OCI-LY1 (cell line): ENCODE data around the gene KRT16.

ENCODE experiments used
- H2AFZ ChIP-seq: fragments of 200-600 bp; sonication (generic), shearing (Covaris generic); 2 replicates; pipeline ENCODE4 v1.6.0; 2014; ENCODE audit warnings: antibody characterized with exemption, mild to moderate bottlenecking, low read length
- H3F3A ChIP-seq: fragments of 200-600 bp; sonication (generic), shearing (Covaris generic); 2 replicates; pipeline ENCODE4 v1.6.0; 2014; ENCODE audit warnings: mild to moderate bottlenecking, antibody characterized with exemption, low read length, moderate library complexity; ENCODE audit not compliant: insufficient read depth
- H3K27ac ChIP-seq: fragments of 200-600 bp; sonication (generic); 2 replicates; pipeline ENCODE4 v1.5.1; 2014; ENCODE audit warnings: low read length, mixed run types, mild to moderate bottlenecking, low read depth; ENCODE audit not compliant: poor library complexity, severe bottlenecking
- H3K27me3 ChIP-seq: fragments of 200-600 bp; sonication (generic); 2 replicates; pipeline ENCODE4 v1.6.0; 2014; ENCODE audit warnings: antibody characterized with exemption, mild to moderate bottlenecking, low read length, moderate library complexity; ENCODE audit not compliant: insufficient read depth
- H3K36me3 ChIP-seq: fragments of 200-600 bp; sonication (generic); 2 replicates; pipeline ENCODE4 v1.6.1; 2014; ENCODE audit warnings: mild to moderate bottlenecking, antibody characterized with exemption, low read length, moderate library complexity, mixed read lengths; ENCODE audit not compliant: insufficient read depth
- H3K4me1 ChIP-seq: fragments of 200-600 bp; sonication (generic); 2 replicates; pipeline ENCODE4 v1.5.1; 2014; ENCODE audit warnings: mild to moderate bottlenecking, low read length, moderate library complexity; ENCODE audit not compliant: insufficient read depth, severe bottlenecking
- H3K4me2 ChIP-seq: fragments of 200-600 bp; sonication (generic), shearing (Covaris generic); 2 replicates; pipeline ENCODE4 v1.6.1; 2014; ENCODE audit warnings: low read length
- H3K4me3 ChIP-seq: fragments of 200-600 bp; sonication (generic); 2 replicates; pipeline ENCODE4 v1.5.1; 2014; ENCODE audit warnings: low read length, low read depth, mild to moderate bottlenecking, mixed read lengths; ENCODE audit not compliant: poor library complexity, severe bottlenecking
- H3K79me2 ChIP-seq: fragments of 200-600 bp; shearing (Covaris generic); 2 replicates; pipeline ENCODE4 v1.6.1; 2016; ENCODE audit warnings: mixed run types, low read length, mixed read lengths; ENCODE audit not compliant: insufficient read depth
- H3K9ac ChIP-seq: fragments of 200-600 bp; sonication (generic), shearing (Covaris generic); 2 replicates; pipeline ENCODE4 v1.6.1; 2014; ENCODE audit warnings: mild to moderate bottlenecking, low read length, mixed read lengths
- H3K9me2 ChIP-seq: fragments of 200-600 bp; sonication (generic), shearing (Covaris generic); 2 replicates; pipeline ENCODE4 v1.6.1; 2014; ENCODE audit warnings: low read depth, mild to moderate bottlenecking, low read length, mixed read lengths
- H3K9me3 ChIP-seq: fragments of 200-600 bp; shearing (Covaris generic); 2 replicates; pipeline ENCODE4 v1.6.1; 2014; ENCODE audit warnings: low read length, mixed read lengths
- H4K20me1 ChIP-seq: fragments of 200-600 bp; sonication (generic), shearing (Covaris generic); 2 replicates; pipeline ENCODE4 v1.6.0; 2016; ENCODE audit warnings: mild to moderate bottlenecking, low read length; ENCODE audit not compliant: insufficient read depth
- EZH2 ChIP-seq: fragments of 200-600 bp; sonication (generic), shearing (Covaris generic); IDR thresholded peaks from 2 replicates; pipeline ENCODE4 v1.8.0; 2017; ENCODE audit warnings: borderline replicate concordance, mixed run types, mild to moderate bottlenecking, antibody characterized with exemption, low read length, moderate library complexity, mixed read lengths
- TF ChIP-seq, protein P1 (sequence below): fragments of 200-600 bp; sonication (generic), shearing (Covaris generic); IDR thresholded peaks from 2 replicates; pipeline ENCODE4 v1.5.1; 2017; ENCODE audit warnings: mild to moderate bottlenecking, antibody characterized with exemption, low read length, moderate library complexity, mixed read lengths

KRT16 gene

DNA sequence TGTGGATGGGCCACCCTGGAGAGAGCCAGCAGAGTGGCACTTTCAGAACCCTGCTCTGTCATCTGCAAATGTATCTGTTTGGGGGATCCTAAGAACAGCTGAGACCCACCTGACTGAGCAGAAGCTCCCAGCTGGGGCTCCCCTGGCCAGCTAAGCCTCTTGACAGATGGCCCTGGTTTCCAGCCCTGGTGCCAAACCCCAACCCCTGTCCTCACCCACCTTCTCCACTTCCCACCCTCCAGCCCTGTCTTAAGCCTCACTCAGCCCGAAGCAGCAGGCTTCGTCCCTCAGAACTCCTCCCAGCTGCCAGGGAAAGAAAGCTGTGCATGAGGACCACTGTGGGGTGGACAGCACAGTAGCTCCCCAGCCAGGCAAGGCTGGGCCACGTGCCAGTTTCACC is 37.2 kb downstream of the KRT16 start:
- Histone ChIP-seq H4K20me1 (no peaks in the 10 kb centered on the region), H3K27me3 (no peaks in the 10 kb centered on the region; the same call in 1 of the 2 replicates), H3K9me2 (no peaks in the 10 kb centered on the region), H3K9ac (no peak overlapping the region), H3K4me1 (peaks cover 4% of the 10 kb centered on the region), H3K27ac (no peak overlapping the region), H3K36me3 (no peaks in the 10 kb centered on the region), H3F3A (no peaks in the 10 kb centered on the region), H3K4me3 (no peak overlapping the region), H3K79me2 (no peaks in the 10 kb centered on the region), H3K4me2 (no peak overlapping the region), H2AFZ (no peak overlapping the region), H3K9me3 (no peaks in the 10 kb centered on the region)
- TF ChIP-seq EZH2 = no peak
- TF ChIP-seq, protein P1, sequence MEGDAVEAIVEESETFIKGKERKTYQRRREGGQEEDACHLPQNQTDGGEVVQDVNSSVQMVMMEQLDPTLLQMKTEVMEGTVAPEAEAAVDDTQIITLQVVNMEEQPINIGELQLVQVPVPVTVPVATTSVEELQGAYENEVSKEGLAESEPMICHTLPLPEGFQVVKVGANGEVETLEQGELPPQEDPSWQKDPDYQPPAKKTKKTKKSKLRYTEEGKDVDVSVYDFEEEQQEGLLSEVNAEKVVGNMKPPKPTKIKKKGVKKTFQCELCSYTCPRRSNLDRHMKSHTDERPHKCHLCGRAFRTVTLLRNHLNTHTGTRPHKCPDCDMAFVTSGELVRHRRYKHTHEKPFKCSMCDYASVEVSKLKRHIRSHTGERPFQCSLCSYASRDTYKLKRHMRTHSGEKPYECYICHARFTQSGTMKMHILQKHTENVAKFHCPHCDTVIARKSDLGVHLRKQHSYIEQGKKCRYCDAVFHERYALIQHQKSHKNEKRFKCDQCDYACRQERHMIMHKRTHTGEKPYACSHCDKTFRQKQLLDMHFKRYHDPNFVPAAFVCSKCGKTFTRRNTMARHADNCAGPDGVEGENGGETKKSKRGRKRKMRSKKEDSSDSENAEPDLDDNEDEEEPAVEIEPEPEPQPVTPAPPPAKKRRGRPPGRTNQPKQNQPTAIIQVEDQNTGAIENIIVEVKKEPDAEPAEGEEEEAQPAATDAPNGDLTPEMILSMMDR = no peak

DNA sequence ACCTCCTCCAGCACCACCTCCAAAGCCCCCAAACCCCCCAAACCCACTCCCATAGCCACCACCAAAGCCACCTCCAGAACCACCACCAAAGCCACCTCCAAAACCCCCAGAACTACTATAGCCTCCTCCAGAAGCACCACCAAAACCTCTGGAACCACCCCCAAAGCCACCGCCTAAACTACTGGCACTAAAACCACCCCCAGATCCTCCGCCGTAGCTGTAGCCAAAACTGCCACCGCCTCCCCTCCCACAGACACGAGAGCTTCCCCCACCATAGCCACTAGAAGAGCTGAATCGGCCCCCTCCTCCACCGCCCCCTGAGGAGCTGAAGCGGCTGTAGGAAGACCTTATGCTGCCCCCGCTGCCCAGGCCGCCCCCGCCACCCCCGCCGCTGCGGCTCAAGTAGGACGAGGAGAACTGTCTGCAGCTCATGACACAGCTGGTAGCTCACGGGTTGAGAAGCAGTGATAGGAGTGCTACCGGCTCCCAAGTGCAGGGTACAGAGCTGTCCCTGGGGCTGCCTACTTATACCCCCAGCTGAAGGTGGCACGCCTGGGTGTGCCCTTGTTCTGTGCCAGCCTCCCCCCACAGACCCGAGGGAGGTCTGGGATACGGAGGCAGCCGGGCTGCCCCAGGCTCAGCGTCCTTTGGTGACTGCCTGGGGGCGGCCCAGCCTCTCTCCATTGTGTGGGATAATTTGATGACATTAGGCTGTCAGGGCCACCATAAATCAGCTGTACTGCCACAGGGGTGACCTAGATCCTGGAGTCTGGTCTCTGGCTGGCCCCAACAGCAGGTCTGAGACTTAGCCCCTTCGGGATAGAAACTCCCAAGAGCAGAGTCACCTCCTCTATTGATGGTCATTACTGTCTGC is 40.8 kb downstream of the KRT16 start, which contains the start of gene KRT9:
Gene KRT9 (minus strand): TSS at position 499 of the 874 bp plus-strand sequence. CDS start 67 bp downstream, at position 432.
- TF ChIP-seq EZH2 = no peak
- TF ChIP-seq, protein P1 = no peak
- Histone ChIP-seq H3K4me1 (no peaks in the 10 kb centered on the region), H3F3A (no peaks in the 10 kb centered on the region), H3K9me2 (no peaks in the 10 kb centered on the region), H3K27me3 (no peaks in the 10 kb centered on the region; the same call in 1 of the 2 replicates), H3K27ac (no peak within 1 kb of the TSS), H3K4me3 (no peak within 1 kb of the TSS), H3K9ac (no peak within 1 kb of the TSS), H3K4me2 (no peak within 1 kb of the TSS), H4K20me1 (no peaks in the 10 kb centered on the region), H2AFZ (no peak within 1 kb of the TSS), H3K9me3 (no peaks in the 10 kb centered on the region), H3K79me2 (no peaks in the 10 kb centered on the region), H3K36me3 (no peaks in the 10 kb centered on the region)

DNA sequence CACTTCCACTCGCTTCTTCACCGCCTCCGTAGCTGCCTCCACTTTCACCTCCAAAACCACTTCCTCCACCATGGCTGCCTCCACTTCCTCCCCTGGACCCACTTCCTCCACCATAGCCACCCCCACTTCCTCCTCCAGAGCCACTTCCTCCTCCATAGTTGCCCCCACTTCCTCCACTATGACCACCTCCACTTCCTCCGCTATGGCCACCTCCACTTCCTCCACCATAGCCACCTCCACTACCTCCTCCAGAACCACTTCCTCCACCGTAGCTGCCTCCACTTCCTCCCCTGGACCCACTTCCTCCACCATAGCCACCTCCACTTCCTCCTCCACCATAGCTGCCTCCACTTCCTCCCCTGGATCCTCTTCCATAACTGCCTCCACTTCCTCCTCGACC is 45.2 kb downstream of the KRT16 start:
- Histone ChIP-seq H3F3A (no peaks in the 10 kb centered on the region), H3K4me3 (no peak overlapping the region), H3K9ac (no peak overlapping the region), H3K9me2 (no peaks in the 10 kb centered on the region), H3K79me2 (no peaks in the 10 kb centered on the region), H3K27ac (no peak overlapping the region), H4K20me1 (no peaks in the 10 kb centered on the region), H3K4me1 (no peaks in the 10 kb centered on the region), H3K36me3 (no peaks in the 10 kb centered on the region), H3K4me2 (no peak overlapping the region), H2AFZ (no peak overlapping the region), H3K9me3 (no peaks in the 10 kb centered on the region), H3K27me3 (no peaks in the 10 kb centered on the region)
- TF ChIP-seq, protein P1 = no peak
- no peak for TF ChIP-seq EZH2
